ENCODE measurements around the gene CSRNP2.
A peak's percentile ranks its signal among the peaks of the same experiment; 100 is the strongest.
"Not testable (repeated sequence)": the region's sequence is repeated elsewhere in the genome, so short reads cannot be mapped to it uniquely, and the experiment has no call there.

CSRNP2 gene

DNA sequence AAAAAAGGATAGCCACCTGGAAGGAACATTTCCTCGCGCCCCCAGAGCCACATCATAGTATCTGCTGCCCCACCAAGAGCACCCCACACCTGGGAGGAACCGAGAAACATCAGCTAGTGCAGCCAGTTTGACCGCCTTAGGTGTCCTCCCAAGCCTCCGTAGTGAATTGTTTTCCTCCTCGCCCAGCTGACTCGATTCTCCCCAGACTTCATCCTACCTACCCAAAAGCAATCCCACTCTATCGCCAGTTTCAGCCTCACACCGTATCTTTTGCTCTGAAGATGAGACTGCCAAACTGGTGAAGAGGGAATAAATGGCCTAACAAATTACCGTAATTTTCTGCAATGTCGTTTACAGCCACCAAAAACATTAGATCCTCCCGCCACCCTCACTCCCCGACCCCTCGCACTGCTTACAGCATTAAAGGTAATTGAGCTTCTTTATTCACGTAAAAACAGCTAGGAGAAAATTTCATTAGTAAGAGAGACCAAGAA lies 56.0 kb downstream of the CSRNP2 start:
- no peak for DNase-seq

DNA sequence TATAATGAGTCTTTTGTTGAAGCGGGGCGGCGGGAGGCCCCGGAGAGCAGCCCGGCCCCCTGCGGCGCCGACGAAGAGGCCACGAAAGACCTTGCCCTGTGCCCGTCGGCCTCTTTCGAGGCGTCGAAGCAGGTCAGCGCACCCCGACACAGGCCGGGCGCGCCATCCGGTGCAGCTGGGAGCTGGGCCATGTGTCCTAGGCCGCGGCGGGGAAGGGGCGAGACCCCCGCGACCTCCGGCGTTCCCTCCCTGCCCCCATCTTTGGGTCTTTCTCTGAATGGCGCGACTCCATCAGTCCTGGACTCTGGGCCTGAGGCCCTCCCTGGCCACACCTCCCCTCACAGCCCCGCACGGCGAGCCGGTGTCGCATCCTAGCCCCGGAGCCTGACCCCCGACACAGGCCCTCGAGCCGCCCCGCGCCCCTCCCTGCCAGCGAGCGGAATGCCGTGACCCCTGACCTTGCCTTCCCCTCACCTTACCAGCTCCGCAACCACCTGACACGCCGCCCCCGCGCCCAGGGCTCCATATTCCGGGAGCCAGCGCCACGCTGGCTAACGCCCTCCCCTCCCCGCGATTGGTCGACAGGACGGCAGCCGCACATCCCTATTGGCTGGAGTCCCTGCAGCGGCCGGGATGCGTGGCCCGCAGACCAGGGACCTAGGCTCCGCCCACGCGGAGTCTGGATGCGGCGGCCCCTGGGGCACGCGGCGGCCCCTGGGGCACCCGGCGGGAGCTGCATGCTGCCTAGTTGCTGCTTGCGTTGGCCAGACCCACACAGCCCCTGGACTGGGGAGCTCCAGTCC lies 57.4 kb downstream of the CSRNP2 start, which contains the start of gene SLC11A2:
Gene SLC11A2, minus strand, starts transcription at position 549 of the 803 bp plus-strand sequence. CDS start 15,656 bp downstream, outside the sequence.
- DNase-seq, result peak; percentile 86 to 96 (median 89)

DNA sequence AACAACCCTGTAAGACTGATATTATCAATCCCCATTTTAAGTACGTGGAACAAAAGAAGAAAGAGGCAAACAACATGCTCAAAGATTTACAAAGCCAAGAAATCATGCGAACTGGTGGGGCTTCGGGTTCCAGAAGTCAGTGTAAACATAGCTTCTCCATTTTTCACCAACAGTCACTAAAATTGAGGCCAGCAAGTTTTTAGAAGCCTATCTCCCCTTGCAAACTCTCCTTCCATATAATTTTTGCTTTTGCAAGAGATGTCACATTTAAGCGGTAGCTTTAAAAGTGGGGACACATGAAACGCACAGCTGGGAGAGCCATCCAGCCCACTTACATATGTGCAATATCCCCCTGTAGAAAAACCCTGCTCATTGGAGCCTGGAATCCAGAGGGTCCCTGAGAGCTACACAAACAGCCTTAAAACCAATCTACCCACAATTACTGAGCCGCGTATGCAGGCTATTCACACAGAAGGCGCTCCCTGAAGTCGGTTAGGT lies 58.0 kb downstream of the CSRNP2 start:
- peak in 1 of 5 experiments; percentile 34 for DNase-seq

DNA sequence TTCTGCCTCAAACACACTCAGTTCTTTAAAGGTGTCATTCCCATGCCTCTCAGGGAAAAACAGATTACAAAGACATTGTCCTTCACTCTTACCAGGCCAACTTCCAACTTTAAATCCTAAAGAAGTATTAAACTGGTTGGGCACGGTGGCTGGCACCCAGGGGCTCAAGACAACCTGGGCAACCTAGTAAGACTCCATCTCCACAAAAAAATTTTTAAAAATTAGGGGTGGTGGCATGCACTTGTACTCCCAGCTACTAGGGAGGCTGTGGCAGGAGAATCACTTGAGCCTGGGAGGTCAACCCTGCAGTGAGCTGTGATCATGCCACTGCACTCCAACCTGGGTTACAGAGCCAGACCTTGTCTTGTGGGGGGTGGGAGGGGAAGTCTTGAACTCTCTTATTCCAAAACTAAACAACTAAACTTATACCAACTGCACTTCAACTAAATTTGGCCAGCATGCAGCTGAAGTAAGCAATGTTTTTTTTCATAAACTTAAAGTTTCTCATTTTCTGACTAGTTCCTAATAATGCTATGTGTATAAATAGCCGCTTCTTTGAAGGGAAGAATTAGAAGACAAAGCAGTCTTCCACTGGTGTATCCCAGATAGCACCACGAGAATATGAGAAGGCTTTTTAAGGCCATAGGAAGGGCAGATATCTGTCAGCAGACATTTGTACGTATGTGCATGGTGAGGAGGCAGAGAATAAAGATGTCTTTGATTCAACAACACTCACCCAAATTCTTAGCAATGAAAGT lies 59.6 kb downstream of the CSRNP2 start:
- DNase-seq, result no peak

DNA sequence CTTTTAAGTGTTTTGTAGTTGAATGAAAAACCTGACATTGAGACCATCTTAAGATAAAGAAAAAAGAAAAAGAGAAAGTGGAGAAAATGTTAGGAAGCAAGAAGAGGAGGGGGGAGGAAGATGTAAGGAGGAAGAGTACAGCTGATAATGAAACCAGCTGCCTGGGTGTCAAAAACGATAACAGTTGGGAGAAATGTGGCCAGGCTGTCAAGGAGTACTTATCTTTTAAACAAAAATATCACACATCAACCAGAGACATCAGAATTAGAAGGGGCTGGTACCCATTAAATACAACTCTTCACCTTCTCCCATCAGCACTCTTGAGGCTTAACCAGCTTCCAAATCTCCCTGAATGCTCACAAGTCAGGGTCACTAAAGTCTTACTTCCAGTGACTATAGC lies 61.7 kb downstream of the CSRNP2 start:
- peak in 1 of 5 experiments; percentile 55 for DNase-seq

DNA sequence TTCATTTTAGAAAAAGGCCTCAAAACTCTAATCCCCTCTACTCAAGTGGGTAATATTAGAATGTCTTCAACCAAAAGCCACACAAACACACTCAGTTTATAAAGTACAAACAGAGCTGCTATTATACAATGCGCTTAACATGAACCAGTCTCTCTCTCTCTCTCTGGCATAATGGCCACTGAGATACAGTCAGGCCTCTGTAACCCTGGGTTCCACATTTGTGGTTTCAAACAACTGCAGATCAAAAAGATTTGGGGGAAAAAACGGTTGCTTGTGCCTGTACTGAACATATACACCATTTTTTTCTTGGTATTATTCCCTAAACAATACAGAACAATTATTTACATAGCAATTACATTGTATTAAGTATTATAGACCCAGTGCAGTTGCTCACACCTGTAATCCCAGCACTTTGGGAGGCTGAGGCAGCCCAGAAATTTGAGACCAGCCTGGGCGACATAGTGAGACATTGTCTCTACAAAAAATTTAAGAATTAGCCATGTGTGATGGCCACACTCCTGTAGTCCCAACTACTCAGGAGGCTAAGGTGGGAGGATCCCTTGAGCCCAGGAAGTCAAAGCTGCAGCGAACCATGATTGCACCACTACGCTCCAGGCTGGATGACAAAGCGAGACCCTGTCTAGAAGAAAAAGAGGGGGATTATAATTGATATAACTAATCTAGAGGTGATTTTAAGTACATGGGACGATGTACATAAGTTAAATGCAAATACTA lies 62.8 kb downstream of the CSRNP2 start:
- peak in 1 of 5 experiments; percentile 75 for DNase-seq

DNA sequence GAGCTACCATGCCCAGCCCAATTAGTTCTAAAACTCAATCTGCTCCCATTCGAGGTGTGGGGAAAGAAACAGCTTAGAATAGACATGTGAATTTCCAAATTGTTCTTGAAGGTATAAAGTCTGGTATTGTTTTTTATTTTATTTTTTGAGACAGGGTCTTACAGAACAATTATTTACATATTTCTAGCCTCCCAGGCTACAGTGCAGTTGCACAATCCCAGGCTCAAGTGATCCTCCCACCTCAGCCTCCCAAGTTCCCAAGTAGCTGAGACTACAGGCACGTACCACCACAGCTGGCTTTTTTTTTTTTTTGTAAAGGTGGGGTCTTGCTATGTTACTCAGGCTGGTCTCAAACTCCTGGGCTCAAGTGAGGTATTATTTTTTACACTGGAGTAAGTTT lies 63.5 kb downstream of the CSRNP2 start:
- DNase-seq, result no peak

DNA sequence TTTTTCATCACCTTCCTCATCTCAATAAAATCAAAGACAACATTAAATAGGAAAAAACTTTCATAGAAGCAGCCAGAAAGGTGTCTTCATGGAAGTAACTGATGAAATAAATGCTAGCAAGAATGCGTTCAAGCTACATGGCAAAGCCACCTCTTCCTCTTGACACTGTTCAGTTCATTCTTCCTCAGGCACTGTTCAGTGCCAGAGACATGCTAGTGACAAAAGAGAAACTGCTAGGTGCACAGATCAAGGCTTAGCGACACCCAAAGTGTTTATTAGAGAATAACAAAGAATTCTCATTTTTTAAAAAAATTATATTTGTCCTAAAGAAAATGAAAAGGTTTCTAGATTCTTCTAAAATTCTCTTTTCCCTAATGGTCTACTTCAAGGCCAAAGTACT lies 64.4 kb downstream of the CSRNP2 start:
- no peak for DNase-seq

DNA sequence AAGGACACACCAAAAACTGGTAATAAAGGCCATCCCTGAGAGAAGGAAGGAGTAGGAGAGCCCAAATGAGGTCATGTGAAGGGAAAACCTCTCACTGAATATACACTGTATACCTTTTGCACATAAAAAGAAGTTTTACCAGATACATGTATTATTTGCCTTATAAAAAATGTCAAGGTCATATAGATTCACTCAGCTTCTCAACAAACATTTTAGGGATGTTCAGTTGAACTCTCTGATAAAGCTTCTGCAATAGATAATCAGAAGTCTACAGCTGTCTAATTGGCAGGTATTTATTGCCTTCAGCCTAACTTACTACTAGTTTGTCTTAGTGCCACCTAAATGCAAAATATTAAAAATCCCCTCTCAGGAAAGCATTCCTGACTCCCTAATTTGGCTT lies 65.9 kb downstream of the CSRNP2 start:
- DNase-seq, result no peak

DNA sequence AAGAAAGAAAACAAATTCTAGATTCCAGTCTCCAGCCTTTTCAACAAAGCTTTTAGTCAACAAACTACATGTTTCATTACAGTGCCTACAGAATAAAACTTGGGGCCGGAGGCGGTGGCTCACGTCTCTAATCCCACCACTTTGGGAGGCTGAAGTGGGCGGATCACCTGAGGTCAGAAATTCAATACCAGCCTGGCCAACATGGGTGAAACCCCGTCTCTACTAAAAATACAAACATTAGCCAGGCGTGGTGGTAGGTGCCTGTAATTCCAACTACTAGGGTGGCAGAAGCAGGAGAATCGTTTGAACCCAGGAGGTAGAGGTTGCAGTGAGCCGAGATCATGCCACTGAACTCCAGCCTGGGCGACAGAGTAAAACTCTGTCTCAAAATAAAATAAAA lies 68.9 kb downstream of the CSRNP2 start:
- not testable (repeated sequence) for DNase-seq

DNA sequence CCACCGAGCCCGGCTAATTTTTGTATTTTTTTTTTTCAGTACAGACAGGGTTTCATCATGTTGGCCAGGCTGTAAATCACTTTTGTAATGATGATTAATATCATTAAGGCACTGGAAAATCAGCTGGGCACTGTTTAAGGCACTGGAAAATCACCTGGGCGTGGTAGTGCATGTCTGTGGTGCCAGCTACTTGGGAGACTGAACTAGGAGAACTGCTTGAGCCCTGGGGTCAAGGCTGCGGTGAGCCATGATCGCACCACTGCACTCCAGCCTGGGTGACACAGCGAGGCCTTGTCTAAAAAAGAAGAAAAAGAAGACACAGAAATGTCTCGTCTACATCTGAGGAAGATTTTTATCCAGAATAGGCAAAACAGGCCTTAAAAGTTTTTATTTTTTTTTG lies 70.0 kb downstream of the CSRNP2 start:
- no peak for DNase-seq

DNA sequence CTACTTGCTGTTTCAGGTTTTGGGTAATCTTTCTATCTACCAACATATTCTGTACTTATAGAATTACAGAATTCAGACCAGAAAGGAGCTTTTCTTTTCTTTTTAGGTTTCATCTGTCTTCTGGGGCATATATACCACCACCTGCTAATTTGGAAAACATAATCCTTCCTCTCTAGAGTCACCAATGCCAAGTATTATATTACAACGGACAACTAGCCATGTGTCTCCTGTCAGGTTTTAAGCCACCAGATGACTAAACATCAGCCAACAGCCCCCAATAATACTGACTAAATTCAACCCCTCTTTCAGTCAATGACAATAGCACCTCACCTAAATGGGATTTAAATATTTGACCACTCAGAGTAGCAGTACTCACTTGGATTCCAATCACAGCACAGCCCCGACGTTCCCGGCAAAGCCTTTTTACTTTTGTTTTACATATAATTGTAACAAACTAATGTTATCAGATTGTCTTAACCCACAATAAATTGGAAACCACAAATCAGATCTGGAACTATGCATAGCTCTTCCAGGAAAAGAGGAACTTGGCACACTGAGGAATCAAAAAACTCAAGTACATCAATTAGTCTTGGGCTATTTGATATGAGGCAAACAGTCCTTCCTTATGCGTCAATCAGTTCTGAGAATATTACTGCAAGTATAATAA lies 70.7 kb downstream of the CSRNP2 start:
- DNase-seq, result peak in 1 of 5 experiments; percentile 20

DNA sequence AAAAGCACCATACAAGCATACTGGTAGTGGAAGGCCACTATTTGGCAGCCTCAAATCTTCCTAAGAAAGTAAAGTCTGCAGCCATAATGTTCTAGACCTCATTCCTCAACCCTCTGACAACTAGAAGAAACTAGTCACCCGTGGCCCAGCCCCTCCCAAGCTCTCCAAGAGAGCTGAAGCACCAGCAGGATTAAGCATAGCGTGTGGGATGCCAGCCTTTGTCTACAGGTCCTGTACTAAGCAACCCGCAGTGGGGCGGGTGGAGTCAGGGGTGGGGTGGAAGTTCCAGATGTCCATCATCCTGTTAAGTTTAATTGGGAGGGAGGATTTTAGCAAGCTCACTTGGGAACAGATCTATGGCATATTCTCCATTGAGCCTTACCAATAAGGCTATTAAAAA lies 71.4 kb downstream of the CSRNP2 start:
- DNase-seq, result no peak

Measured in T-helper 2 cell (primary cell).